Endothelial cell of umbilical vein (primary cell): ENCODE data around the gene NANOS1. TPM values are rescaled to one million over a fixed set of nuclear protein-coding genes. Genes with fewer than 3 reads are reported as not detected.

Source experiments
- BruUV-seq: library from RNA; stranded (reverse); fragments of 400-500 nt; replicated peaks from 2 replicates; lab custom pipeline; 2021; lab: Mats Ljungman, UMichigan
- CTCF ChIA-PET: fragments of 300-600, 350-600 bp; sonication (Branson Sonifier 250); formaldehyde crosslinking; loops from one replicate; lab custom pipeline; 2021; ENCODE audit warnings: antibody characterized with exemption, inconsistent platforms; lab: Charles Lee
- POLR2A ChIA-PET: fragments of 300-600, 350-600 bp; sonication (Branson Sonifier 250); formaldehyde crosslinking; loops from one replicate; lab custom pipeline; 2021; ENCODE audit warnings: antibody characterized with exemption, inconsistent platforms; lab: Charles Lee
- DNase-seq: peaks from one replicate; pipeline ENCODE4 v3.0.0-alpha.2; 2011; ENCODE audit warnings: low read depth, low spot score
- FAIRE-seq: peaks from 2 replicates; lab custom pipeline; 2011; peaks lifted over from hg19 to GRCh38; lab: Jason Lieb, UNC
- H2AFZ ChIP-seq: 2 replicates; pipeline ENCODE4 v1.6.0; 2012; ENCODE audit warnings: low read depth, low read length, control low read depth, inconsistent platforms
- H3K27ac ChIP-seq: 2 replicates; pipeline ENCODE4 v1.5.1; 2011; ENCODE audit warnings: low read depth, mild to moderate bottlenecking, control low read depth, low read length, moderate library complexity; ENCODE audit not compliant: insufficient read depth
- H3K27me3 ChIP-seq, 2 experiments: 2 replicates each; pipeline versions ENCODE4 v1.6.0 to v1.6.1; 2011; ENCODE audit warnings: low read length in 2 of 2, mixed read lengths in 1 of 2; ENCODE audit not compliant: control insufficient read depth in 2 of 2, insufficient read depth in 2 of 2
- H3K36me3 ChIP-seq, 2 experiments: 2 replicates in 1 of 2; 3 replicates in 1 of 2; pipeline ENCODE4 v1.5.1; 2011; ENCODE audit warnings: low read length in 2 of 2, mild to moderate bottlenecking in 1 of 2, moderate library complexity in 1 of 2; ENCODE audit not compliant: control insufficient read depth in 2 of 2, insufficient read depth in 2 of 2; ENCODE audit errors: extremely low read depth in 1 of 2
- H3K4me1 ChIP-seq: 3 replicates; pipeline ENCODE4 v1.5.1; 2011; ENCODE audit warnings: mild to moderate bottlenecking, low read length; ENCODE audit not compliant: control insufficient read depth, insufficient read depth; ENCODE audit errors: extremely low read depth
- H3K4me2 ChIP-seq: 2 replicates; pipeline ENCODE4 v1.6.1; 2011; ENCODE audit warnings: low read length, control low read depth, mixed read lengths; ENCODE audit not compliant: insufficient read depth
- H3K4me3 ChIP-seq, 3 experiments: fragments of 200-600 bp in 1 of 3; sonication (generic), shearing (Covaris generic) in 1 of 3; replicated peaks in 1 of 3; 2 replicates each; pipeline ENCODE4 v1.5.1; 2011 to 2016; ENCODE audit warnings: control low read depth in 3 of 3, low read length in 3 of 3, mild to moderate bottlenecking in 2 of 3, inconsistent platforms in 1 of 3, low read depth in 1 of 3, moderate library complexity in 1 of 3; ENCODE audit not compliant: insufficient read depth in 1 of 3
- H3K79me2 ChIP-seq: 2 replicates; pipeline ENCODE4 v1.6.0; 2012; ENCODE audit warnings: low read length, inconsistent platforms; ENCODE audit not compliant: control insufficient read depth, insufficient read depth
- H3K9ac ChIP-seq: replicated peaks from 2 replicates; pipeline ENCODE3; 2011; ENCODE audit warnings: low read length, control low read depth; ENCODE audit not compliant: insufficient read depth; ENCODE audit errors: extremely low read depth
- H3K9me1 ChIP-seq: replicated peaks from 3 replicates; pipeline ENCODE4 v1.6.0; 2011; ENCODE audit warnings: mild to moderate bottlenecking, low read length; ENCODE audit not compliant: control insufficient read depth, insufficient read depth; ENCODE audit errors: extremely low read depth
- H3K9me3 ChIP-seq: replicated peaks from 2 replicates; pipeline ENCODE4 v1.5.1; 2012; ENCODE audit warnings: low read length, inconsistent platforms; ENCODE audit not compliant: control insufficient read depth, insufficient read depth
- H4K20me1 ChIP-seq: replicated peaks from 2 replicates; pipeline ENCODE3; 2011; ENCODE audit warnings: mild to moderate bottlenecking, low read length; ENCODE audit not compliant: control insufficient read depth, insufficient read depth; ENCODE audit errors: extremely low read depth
- EZH2 ChIP-seq: IDR thresholded peaks from 2 replicates; pipeline ENCODE4 v1.6.1; 2012; ENCODE audit warnings: borderline replicate concordance, low read depth, mild to moderate bottlenecking, moderate library complexity, low read length, inconsistent platforms; ENCODE audit not compliant: severe bottlenecking
- FOS ChIP-seq: IDR thresholded peaks from 2 replicates; pipeline ENCODE4 v1.6.1; 2011; ENCODE audit warnings: mild to moderate bottlenecking, low read length, moderate library complexity, borderline replicate concordance; ENCODE audit not compliant: insufficient read depth
- GATA2 ChIP-seq: IDR thresholded peaks from 2 replicates; pipeline ENCODE4 v1.7.0; 2011; ENCODE audit warnings: low read depth, mild to moderate bottlenecking, moderate library complexity, mixed read lengths, low read length; ENCODE audit not compliant: insufficient read length, insufficient read depth
- JUN ChIP-seq: IDR thresholded peaks from 2 replicates; pipeline ENCODE4 v1.6.1; 2011; ENCODE audit warnings: borderline replicate concordance, low read depth; ENCODE audit not compliant: insufficient read length, insufficient read depth
- MYC ChIP-seq: IDR thresholded peaks from one replicate; pipeline ENCODE4 v1.6.1; 2011; ENCODE audit warnings: mild to moderate bottlenecking, low read depth, low read length
- POLR2A ChIP-seq: IDR thresholded peaks from 2 replicates; pipeline ENCODE4 v1.6.1; 2012; ENCODE audit warnings: low read depth, mild to moderate bottlenecking, control low read depth, low read length
- POLR2AphosphoS5 ChIP-seq: IDR thresholded peaks from 2 replicates; pipeline ENCODE4 v1.6.1; 2012; ENCODE audit warnings: low read depth, mild to moderate bottlenecking, control low read depth, low read length, moderate library complexity; ENCODE audit not compliant: insufficient read depth
- dilution Hi-C: fragments of 300-500 bp; cut with MboI; formaldehyde crosslinking; loops from one replicate; pipeline ENCODE4 v1.15.0; 2019; ENCODE audit warnings: low sequenced_read_pairs; ENCODE audit not compliant: extremely low pct_ligation_motif_present
- intact Hi-C: fragments of 100-400 bp; cut with micrococcal nuclease; formaldehyde crosslinking; loops from one replicate; pipeline ENCODE4 v1.10.0; 2022
- polyA plus RNA-seq, 4 experiments: library from polyadenylated mRNA; depleted of rRNA in 3 of 4; stranded (reverse) in 3 of 4; unstranded in 1 of 4; fragments of >200 nt; gene quantifications; 2 replicates each; pipeline versions ENCODE4 v1.2.1 to v1.2.3, GENCODE V29; 2011 to 2012; ENCODE audit warnings: missing spikeins in 1 of 4
- total RNA-seq: library from RNA; stranded (reverse); gene quantifications from 2 replicates; pipeline ENCODE4 v1.2.3, GENCODE V29; 2021
- TF ChIP-seq, protein P1 (sequence below): IDR thresholded peaks from 2 replicates; pipeline ENCODE4 v1.6.1; 2011; ENCODE audit not compliant: insufficient read depth, insufficient read length
- TF ChIP-seq, protein P2 (sequence below), 2 donors: IDR thresholded peaks; 1 replicate in 1 of 2; 2 replicates in 1 of 2; pipeline ENCODE4 v1.5.1; 2011; ENCODE audit warnings: low read length in 2 of 2, mild to moderate bottlenecking in 2 of 2, moderate library complexity in 2 of 2, control low read depth in 1 of 2, inconsistent platforms in 1 of 2, low read depth in 1 of 2; ENCODE audit not compliant: insufficient read depth in 1 of 2; ENCODE audit errors: extremely low read depth in 1 of 2

The NANOS1 gene
- total and polyA plus RNA-seq, 2 donors (not counting 3 experiments of a cell fraction or from before 2014, with no cell fraction given): 0.29 to 0.40 TPM

DNA sequence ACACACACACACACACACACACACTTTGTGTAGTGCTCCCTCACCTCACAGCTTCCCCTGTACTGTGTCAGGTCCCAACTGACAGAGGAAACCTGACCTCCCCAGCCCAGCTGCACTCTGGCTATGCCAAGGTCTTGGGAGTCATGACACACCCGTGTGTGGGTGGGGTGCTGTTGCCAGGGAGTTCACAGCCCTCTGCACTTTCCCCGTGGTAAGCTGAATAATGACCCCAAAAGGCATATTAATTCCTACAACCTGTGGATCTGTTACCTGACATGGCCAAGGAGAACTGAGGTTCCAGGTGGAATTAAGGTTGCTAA is 8.9 kb upstream of the NANOS1 start:
- DNase-seq (no peak), FAIRE-seq (no peak)
- H3K9me1 ChIP-seq: no peaks in the 10 kb centered on the region
- no peaks in the 10 kb centered on the region for H3K4me1 ChIP-seq
- ChIA-PET CTCF (no interaction called here), POLR2A (no interaction called here)
- H4K20me1 ChIP-seq: no peaks in the 10 kb centered on the region
- H3K9me3 ChIP-seq: no peaks in the 10 kb centered on the region
- H3K4me3 ChIP-seq: no peak overlapping the region
- peaks cover 0 to 4% of the 10 kb centered on the region in 2 experiments for H3K27me3 ChIP-seq
- H2AFZ ChIP-seq: no peak overlapping the region
- intact Hi-C loops (no loop called here), dilution Hi-C loops (no loop called here)
- H3K27ac ChIP-seq: no peak overlapping the region
- no peaks in the 10 kb centered on the region for H3K36me3 ChIP-seq
- H3K4me2 ChIP-seq: no peak overlapping the region
- H3K79me2 ChIP-seq: no peaks in the 10 kb centered on the region
- BruUV-seq: no TSS peak
- TF ChIP-seq FOS (no peak), POLR2A (no peak), MYC (no peak), JUN (no peak), GATA2 (no peak), EZH2 (no peak), POLR2AphosphoS5 (no peak)
- TF ChIP-seq, protein P1, sequence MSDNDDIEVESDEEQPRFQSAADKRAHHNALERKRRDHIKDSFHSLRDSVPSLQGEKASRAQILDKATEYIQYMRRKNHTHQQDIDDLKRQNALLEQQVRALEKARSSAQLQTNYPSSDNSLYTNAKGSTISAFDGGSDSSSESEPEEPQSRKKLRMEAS: no peak
- TF ChIP-seq, protein P2, sequence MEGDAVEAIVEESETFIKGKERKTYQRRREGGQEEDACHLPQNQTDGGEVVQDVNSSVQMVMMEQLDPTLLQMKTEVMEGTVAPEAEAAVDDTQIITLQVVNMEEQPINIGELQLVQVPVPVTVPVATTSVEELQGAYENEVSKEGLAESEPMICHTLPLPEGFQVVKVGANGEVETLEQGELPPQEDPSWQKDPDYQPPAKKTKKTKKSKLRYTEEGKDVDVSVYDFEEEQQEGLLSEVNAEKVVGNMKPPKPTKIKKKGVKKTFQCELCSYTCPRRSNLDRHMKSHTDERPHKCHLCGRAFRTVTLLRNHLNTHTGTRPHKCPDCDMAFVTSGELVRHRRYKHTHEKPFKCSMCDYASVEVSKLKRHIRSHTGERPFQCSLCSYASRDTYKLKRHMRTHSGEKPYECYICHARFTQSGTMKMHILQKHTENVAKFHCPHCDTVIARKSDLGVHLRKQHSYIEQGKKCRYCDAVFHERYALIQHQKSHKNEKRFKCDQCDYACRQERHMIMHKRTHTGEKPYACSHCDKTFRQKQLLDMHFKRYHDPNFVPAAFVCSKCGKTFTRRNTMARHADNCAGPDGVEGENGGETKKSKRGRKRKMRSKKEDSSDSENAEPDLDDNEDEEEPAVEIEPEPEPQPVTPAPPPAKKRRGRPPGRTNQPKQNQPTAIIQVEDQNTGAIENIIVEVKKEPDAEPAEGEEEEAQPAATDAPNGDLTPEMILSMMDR (IDR thresholded peaks at IDR 0.05; ENCODE audit: extremely low read depth in 1 of 2, insufficient read depth in 1 of 2, low read depth in 1 of 2, low read length in 2 of 2): no peak
- no peak overlapping the region for H3K9ac ChIP-seq
